K562 (cell line): Measurements from ENCODE around the gene TSEN54. TPM values are rescaled to one million over a fixed set of nuclear protein-coding genes. Genes with fewer than 3 reads are reported as not detected.

Source experiments
- ATAC-seq: fragments of 200-7000 bp; cut with Tn5 transposase; 3 replicates; pipeline ENCODE4 v1.9.1; 2020; ENCODE audit warnings: moderate library complexity
- BruUV-seq: library from RNA; stranded (reverse); fragments of 400-500 nt; replicated peaks from 2 replicates; lab custom pipeline; 2021; lab: Mats Ljungman, UMichigan
- CTCF ChIA-PET: fragments of 300-600 bp; formaldehyde crosslinking; extraction: SDS; loops from one replicate; lab custom pipeline; 2021; ENCODE audit warnings: low intra/inter-chr PET ratio; lab: Yijun Ruan, JAX
- POLR2A ChIA-PET: fragments of 300-600, 350-650 bp; sonication (Branson Sonifier 250); formaldehyde crosslinking; extraction: SDS; loops from one replicate; lab custom pipeline; 2021; ENCODE audit warnings: antibody characterized with exemption, inconsistent platforms; lab: Yijun Ruan, JAX
- DNase-seq, 4 experiments: peaks; one replicate each; pipeline versions ENCODE4 v3.0.0 to v3.0.0-alpha.2; 2011 to 2018; ENCODE audit warnings: low spot score in 3 of 4, mixed read lengths in 3 of 4; ENCODE audit errors: extremely low read depth in 1 of 4
- FAIRE-seq: peaks from 2 replicates; lab custom pipeline; 2011; peaks lifted over from hg19 to GRCh38; lab: Jason Lieb, UNC
- H2AFZ ChIP-seq: 2 replicates; pipeline ENCODE4 v1.6.0; 2011; ENCODE audit warnings: low read depth, low read length, control low read depth, inconsistent platforms
- H3K27ac ChIP-seq: fragments of 200-600 bp; 3 replicates; pipeline ENCODE4 v1.8.0; 2011; ENCODE audit warnings: low read depth, mild to moderate bottlenecking, control low read depth, inconsistent platforms, low read length, moderate library complexity, mixed read lengths; ENCODE audit errors: extremely low read depth
- H3K27me3 ChIP-seq, 2 experiments: fragments of 300-600 bp in 1 of 2; 2 replicates in 1 of 2; 3 replicates in 1 of 2; pipeline versions ENCODE4 v1.6.0 to v1.8.0; 2011; ENCODE audit warnings: inconsistent platforms in 2 of 2, low read length in 2 of 2, mild to moderate bottlenecking in 1 of 2, mixed read lengths in 1 of 2, moderate library complexity in 1 of 2; ENCODE audit not compliant: control insufficient read depth in 2 of 2, insufficient read depth in 2 of 2
- H3K36me3 ChIP-seq: fragments of 300-600 bp; 3 replicates; pipeline ENCODE4 v1.8.0; 2011; ENCODE audit warnings: mild to moderate bottlenecking, low read length, inconsistent platforms; ENCODE audit not compliant: control insufficient read depth, insufficient read depth
- H3K4me1 ChIP-seq, 2 experiments: fragments of 200-600 bp in 1 of 2; replicated peaks in 1 of 2; 2 replicates in 1 of 2; 3 replicates in 1 of 2; pipeline versions ENCODE4 v1.5.1 to v1.8.0; 2011; ENCODE audit warnings: inconsistent platforms in 2 of 2, low read length in 2 of 2, mild to moderate bottlenecking in 1 of 2, mixed read lengths in 1 of 2, moderate library complexity in 1 of 2; ENCODE audit not compliant: control insufficient read depth in 2 of 2, insufficient read depth in 2 of 2
- H3K4me2 ChIP-seq: 2 replicates; pipeline ENCODE4 v1.6.1; 2011; ENCODE audit warnings: low read length, control low read depth, inconsistent platforms, mixed read lengths; ENCODE audit not compliant: insufficient read depth
- H3K4me3 ChIP-seq: fragments of 200-600 bp; sonication (generic), shearing (Covaris generic); 2 replicates; pipeline ENCODE4 v1.5.1; 2016; ENCODE audit warnings: control low read depth, inconsistent platforms
- H3K79me2 ChIP-seq: fragments of 200-600 bp; 3 replicates; pipeline ENCODE4 v1.8.0; 2011; ENCODE audit warnings: low read length, inconsistent platforms; ENCODE audit not compliant: control insufficient read depth, insufficient read depth
- H3K9ac ChIP-seq, 2 experiments: 2 replicates each; pipeline versions ENCODE4 v1.6.0 to v1.6.1; 2011; ENCODE audit warnings: low read depth in 2 of 2, low read length in 2 of 2, control low read depth in 1 of 2, inconsistent platforms in 1 of 2, mild to moderate bottlenecking in 1 of 2, mixed read lengths in 1 of 2; ENCODE audit not compliant: insufficient read depth in 1 of 2
- H3K9me1 ChIP-seq: one replicate; pipeline ENCODE4 v1.6.0; 2011; ENCODE audit warnings: inconsistent platforms, mild to moderate bottlenecking, low read length, moderate library complexity; ENCODE audit not compliant: control insufficient read depth, insufficient read depth
- H3K9me3 ChIP-seq: replicated peaks from 2 replicates; pipeline ENCODE4 v1.5.1; 2011; ENCODE audit warnings: low read depth, low read length, inconsistent platforms; ENCODE audit not compliant: control insufficient read depth, insufficient read depth
- H4K20me1 ChIP-seq: replicated peaks from 2 replicates; pipeline ENCODE4 v1.6.1; 2011; ENCODE audit warnings: low read length, inconsistent platforms, mixed read lengths; ENCODE audit not compliant: control insufficient read depth, insufficient read depth
- EWSR1 ChIP-seq: fragments of 450-650 bp; IDR thresholded peaks from 2 replicates; pipeline ENCODE4 v1.6.1; 2018; ENCODE audit warnings: borderline replicate concordance, mild to moderate bottlenecking, low read depth, moderate library complexity; ENCODE audit not compliant: partially characterized antibody
- FOXA3 ChIP-seq, 2 experiments: fragments of 450-650 bp in 1 of 2; sonication (generic) in 1 of 2; formaldehyde crosslinking; IDR thresholded peaks in 1 of 2; conservative IDR thresholded peaks in 1 of 2; 2 replicates each; pipeline versions ENCODE4 v1.4.0 to v1.8.0; 2020 to 2022; ENCODE audit warnings: mild to moderate bottlenecking in 2 of 2, missing genetic modification reagents in 1 of 2
- HCFC1 ChIP-seq: IDR thresholded peaks from 2 replicates; pipeline ENCODE4 v1.6.1; 2012; ENCODE audit warnings: low read depth, low read length, improper control_type of control experiment
- KDM2B ChIP-seq: fragments of 250-450 bp; sonication (Bioruptor Pico); IDR thresholded peaks from 2 replicates; pipeline ENCODE4 v1.8.0; 2021; ENCODE audit warnings: mild to moderate bottlenecking, moderate library complexity
- NCOA4 ChIP-seq: fragments of 450-650 bp; IDR thresholded peaks from 2 replicates; pipeline ENCODE4 v1.6.1; 2018; ENCODE audit warnings: mild to moderate bottlenecking; ENCODE audit not compliant: partially characterized antibody
- NFE2L1 ChIP-seq: fragments of 450-650 bp; IDR thresholded peaks from 2 replicates; pipeline ENCODE4 v1.6.1; 2016; ENCODE audit warnings: missing genetic modification characterization, low read depth, mild to moderate bottlenecking, missing compliant biosample characterization, moderate library complexity, borderline replicate concordance
- NR2F6 ChIP-seq: fragments of 450-650 bp; formaldehyde crosslinking; IDR thresholded peaks from 2 replicates; pipeline ENCODE4 v1.4.0; 2020; ENCODE audit warnings: mild to moderate bottlenecking
- POLR2G ChIP-seq: fragments of 200-400 bp; formaldehyde crosslinking; IDR thresholded peaks from 2 replicates; pipeline ENCODE4 v1.6.1; 2017; ENCODE audit warnings: low read depth, mild to moderate bottlenecking, antibody characterized with exemption, low read length, moderate library complexity
- RBM14 ChIP-seq: fragments of 200-400 bp; formaldehyde crosslinking; IDR thresholded peaks from 2 replicates; pipeline ENCODE4 v1.6.1; 2018; ENCODE audit warnings: low read depth, mild to moderate bottlenecking, low read length, moderate library complexity, borderline replicate concordance; ENCODE audit not compliant: insufficient read depth
- SAFB2 ChIP-seq: fragments of 200-400 bp; formaldehyde crosslinking; IDR thresholded peaks from 2 replicates; pipeline ENCODE4 v1.6.1; 2018; ENCODE audit warnings: borderline replicate concordance, low read length, low read depth, moderate library complexity; ENCODE audit not compliant: severe bottlenecking
- SIN3A ChIP-seq, 2 experiments: fragments of 150-350 bp in 1 of 2; IDR thresholded peaks; 2 replicates each; pipeline ENCODE4 v1.6.1; 2011 to 2016; ENCODE audit warnings: borderline replicate concordance in 2 of 2, low read depth in 2 of 2, low read length in 2 of 2, mild to moderate bottlenecking in 2 of 2, moderate library complexity in 2 of 2; ENCODE audit not compliant: control insufficient read depth in 1 of 2
- SMAD1 ChIP-seq: fragments of 150-350 bp; IDR thresholded peaks from 2 replicates; pipeline ENCODE4 v1.6.1; 2014; ENCODE audit warnings: low read length, low read depth; ENCODE audit not compliant: partially characterized antibody
- SMARCB1 ChIP-seq: IDR thresholded peaks from 2 replicates; pipeline ENCODE4 v1.6.1; 2011; ENCODE audit warnings: improper control_type of control experiment, low read depth; ENCODE audit not compliant: insufficient read length
- SMARCC2 ChIP-seq: fragments of 450-650 bp; IDR thresholded peaks from 2 replicates; pipeline ENCODE4 v1.6.1; 2017; ENCODE audit warnings: antibody characterized with exemption, moderate library complexity, mild to moderate bottlenecking, low read depth
- SRSF7 ChIP-seq: fragments of 200-400 bp; formaldehyde crosslinking; optimal IDR thresholded peaks from 2 replicates; pipeline ENCODE3; 2017; ENCODE audit warnings: mild to moderate bottlenecking, low read depth, low read length
- ZBTB17 ChIP-seq: fragments of 450-650 bp; formaldehyde crosslinking; IDR thresholded peaks from 2 replicates; pipeline ENCODE4 v1.4.0; 2020; ENCODE audit warnings: mild to moderate bottlenecking
- ZMIZ1 ChIP-seq, 2 experiments: fragments of 150-350 bp in 1 of 2; IDR thresholded peaks; 2 replicates each; pipeline ENCODE4 v1.6.1; 2012 to 2016; ENCODE audit warnings: low read depth in 2 of 2, low read length in 2 of 2, mild to moderate bottlenecking in 1 of 2, moderate library complexity in 1 of 2
- ZNF717 ChIP-seq: fragments of 250-450 bp; sonication (Bioruptor Pico); IDR thresholded peaks from 2 replicates; pipeline ENCODE4 v1.5.0; 2021
- WGBS: fragments of 100-300 bp; shearing (Covaris generic); methylation state at CpG from one replicate; pipeline ENCODE4 v1.1.6; 2016; ENCODE audit warnings: low coverage, mixed read lengths; ENCODE audit not compliant: insufficient coverage; ENCODE audit errors: missing lambda C conversion rate; 5-methylcytosine and 5-hydroxymethylcytosine counted together
- in situ Hi-C: fragments of 300-500 bp; cut with MboI; formaldehyde crosslinking; loops from 4 replicates; pipeline ENCODE4 v1.15.0; 2018; ENCODE audit warnings: inconsistent platforms, mixed read lengths
- intact Hi-C: fragments of 100-400 bp; cut with micrococcal nuclease; formaldehyde crosslinking; loops from 2 replicates; pipeline ENCODE4 v1.14.2; 2022
- polyA plus RNA-seq, 8 experiments: library from polyadenylated mRNA; depleted of rRNA in 4 of 8; stranded (reverse) in 5 of 8; unstranded in 3 of 8; fragments of >200 nt; fragmentation: Nextera tagmentation in 2 of 8; fragmentation: Illumina TruSeq in 1 of 8; extraction: Ambion mirVana in 2 of 8; extraction: Trizol in 1 of 8; gene quantifications; 2 replicates each; pipeline versions ENCODE4 v1.2.1 to v1.2.3, GENCODE V29; 2011 to 2014; ENCODE audit warnings: inconsistent platforms in 1 of 8, missing spikeins in 1 of 8
- total RNA-seq, 7 experiments: library from RNA; depleted of rRNA in 6 of 7; stranded (reverse); fragments of >200 nt in 6 of 7; fragmentation: Illumina TruSeq in 2 of 7; extraction: Trizol in 2 of 7; gene quantifications; 2 replicates each; pipeline versions ENCODE4 v1.2.1 to v1.2.3, GENCODE V29; 2011 to 2021; ENCODE audit warnings: low replicate concordance in 1 of 7

Gene TSEN54
- total and polyA plus RNA-seq, 9 of the 15 experiments (the other 6 are each of a cell fraction or from before 2014, with no cell fraction given), result 5.9 to 64.3 (median 48.9) TPM

DNA sequence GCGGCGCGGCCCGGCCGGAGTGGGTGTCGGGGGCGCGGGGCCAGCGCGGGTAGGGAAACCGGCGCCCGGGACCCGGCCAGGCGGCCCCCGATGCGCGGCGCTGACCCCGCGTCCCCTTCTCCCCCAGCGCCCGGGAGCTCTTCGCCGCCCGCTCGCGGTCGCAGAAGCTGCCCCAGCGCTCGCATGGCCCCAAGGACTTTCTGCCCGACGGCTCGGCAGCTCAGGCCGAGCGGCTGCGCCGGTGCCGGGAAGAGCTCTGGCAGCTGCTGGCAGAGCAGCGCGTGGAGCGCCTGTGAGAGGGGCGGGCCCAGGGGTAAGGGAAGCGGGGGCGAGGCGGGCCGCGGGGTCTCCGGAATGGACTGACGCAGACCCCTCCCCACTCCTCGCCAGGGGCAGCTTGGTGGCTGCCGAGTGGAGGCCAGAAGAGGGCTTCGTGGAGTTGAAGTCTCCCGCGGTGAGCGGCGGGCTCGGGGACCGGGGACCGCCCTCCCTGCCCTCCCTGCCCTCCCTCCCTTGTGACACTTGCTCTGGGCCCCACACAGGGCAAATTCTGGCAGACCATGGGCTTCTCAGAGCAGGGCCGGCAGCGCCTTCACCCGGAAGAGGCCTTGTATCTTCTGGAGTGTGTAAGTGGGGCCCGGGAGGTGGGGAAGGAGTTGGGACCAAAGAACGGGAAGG, 430 bp downstream of the TSEN54 start:
- in situ Hi-C loops (no loop called here), intact Hi-C loops (loop anchor here (5.0 kb wide), 2 partner anchors 71 to 236 kb away; partner anchors contain the start of gene MYO15B)
- H2AFZ ChIP-seq, result peak overlapping the region; percentile 80
- peaks cover 10% of the 10 kb centered on the region for H3K79me2 ChIP-seq
- peak overlapping the region; percentile 87 for H3K4me2 ChIP-seq
- peaks cover 11% of the 10 kb centered on the region for H4K20me1 ChIP-seq
- peak overlapping the region; percentile 91 for H3K4me3 ChIP-seq
- no peaks in the 10 kb centered on the region for H3K9me3 ChIP-seq
- 0% methylated on average over 29 of the region's 65 CpGs for WGBS
- CTCF ChIA-PET, result interaction anchor here (0.6 to 2.2 kb wide), 5 partner anchors 84 to 227 kb away, joined by 3 to 17 read pairs (median 3); no protein-coding TSS in a partner anchor
- H3K9ac ChIP-seq, result peak overlapping the region; percentile 47 to 93
- H3K9me1 ChIP-seq, result peaks cover 5% of the 10 kb centered on the region
- POLR2A ChIA-PET, result interaction anchor here (0.6 to 1.6 kb wide), 6 partner anchors 9 to 68 kb away, joined by 3 to 5 read pairs (median 4); partner anchors contain the start of gene LLGL2
- peaks cover 30 to 59% of the 10 kb centered on the region in 2 experiments for H3K4me1 ChIP-seq
- FAIRE-seq (no peak), DNase-seq (peak in 2 of 4 experiments; percentile 50 to 54), ATAC-seq (no peak)
- H3K27me3 ChIP-seq, result no peaks in the 10 kb centered on the region
- peak overlapping the region; percentile 36; the same call in 2 of the 3 replicates for H3K27ac ChIP-seq
- no TSS peak for BruUV-seq
- H3K36me3 ChIP-seq, result peaks cover 41% of the 10 kb centered on the region; the same call in 2 of the 3 replicates
- TF ChIP-seq SAFB2 (no peak), NCOA4 (no peak), ZMIZ1 (IDR thresholded peaks at IDR 0.05; ENCODE audit: low read depth in 2 of 2, low read length in 2 of 2) (no peak), SMARCB1 (peak; percentile 5), ZBTB17 (CRISPR knock-in tag) (no peak), NR2F6 (no peak), SMAD1 (no peak), POLR2G (peak; percentile 60), HCFC1 (no peak), NFE2L1 (tag) (no peak), ZNF717 (CRISPR knock-in tag) (no peak), SMARCC2 (no peak), FOXA3 (CRISPR knock-in tag; conservative IDR thresholded peaks at IDR 0.05 in 1 of 2, IDR thresholded peaks at IDR 0.05 in 1 of 2) (no peak), EWSR1 (no peak), SRSF7 (no peak), SIN3A (IDR thresholded peaks at IDR 0.05; ENCODE audit: borderline replicate concordance in 2 of 2, control insufficient read depth in 1 of 2, low read depth in 2 of 2, low read length in 2 of 2) (peak; percentile 4 to 23; a peak in 1 of 4 replicates), KDM2B (CRISPR knock-in tag) (no peak), RBM14 (no peak)
